Raji (cell line): ENCODE measurements around the gene STRAP.

ENCODE experiments used
- POLR2A ChIP-seq: IDR thresholded peaks from 2 replicates; pipeline ENCODE4 v1.6.1; 2011; ENCODE audit warnings: low read depth, low read length, control low read depth; ENCODE audit not compliant: insufficient read depth

Gene STRAP

GRCh38 chr12:15856097-15856982 lies 25.8 kb upstream of the STRAP start:
- no peak for TF ChIP-seq POLR2A

GRCh38 chr12:15858353-15858752 lies 23.8 kb upstream of the STRAP start:
- no peak for TF ChIP-seq POLR2A

GRCh38 chr12:15859116-15859515 lies 23.1 kb upstream of the STRAP start:
- no peak for TF ChIP-seq POLR2A

- TF ChIP-seq POLR2A: no peak
Measured at GRCh38 chr12:15861404-15861803, 20.8 kb upstream of the STRAP start.

- no peak for TF ChIP-seq POLR2A
Measured at GRCh38 chr12:15862840-15863239, 19.3 kb upstream of the STRAP start.

- no peak for TF ChIP-seq POLR2A
Measured at GRCh38 chr12:15863372-15863771, 18.8 kb upstream of the STRAP start.

- TF ChIP-seq POLR2A: no peak
Measured at GRCh38 chr12:15863984-15864383, 18.2 kb upstream of the STRAP start.

- no peak for TF ChIP-seq POLR2A
Measured at GRCh38 chr12:15868186-15868585, 14.0 kb upstream of the STRAP start.

- no peak for TF ChIP-seq POLR2A
Measured at GRCh38 chr12:15873556-15873955, 8.6 kb upstream of the STRAP start.

- TF ChIP-seq POLR2A: no peak
Measured at GRCh38 chr12:15875863-15876262, 6.3 kb upstream of the STRAP start.

GRCh38 chr12:15879413-15879812 lies 2.8 kb upstream of the STRAP start:
- TF ChIP-seq POLR2A: no peak

GRCh38 chr12:15880721-15881120 lies 1.5 kb upstream of the STRAP start:
- TF ChIP-seq POLR2A: no peak

- TF ChIP-seq POLR2A: no peak
Measured at GRCh38 chr12:15883536-15883935, 1.3 kb downstream of the STRAP start.

- TF ChIP-seq POLR2A: no peak
Measured at GRCh38 chr12:15886372-15887042, 4.3 kb downstream of the STRAP start.

GRCh38 chr12:15887043-15887817 lies 5.0 kb downstream of the STRAP start:
- no peak for TF ChIP-seq POLR2A
